Activated T-cell treated with anti-CD3 and anti-CD28 coated beads, Interleukin-2, amount 50 U/mL, for 72 hours (primary cell): ENCODE measurements around the gene CENPP. TPM values are rescaled to one million over a fixed set of nuclear protein-coding genes. Genes with fewer than 3 reads are reported as not detected.

Source experiments
- ATAC-seq, 2 donors: fragments of 150-1000 bp; cut with Tn5 transposase; replicated peaks in 1 of 2; 2 replicates each; pipeline ENCODE4 v1.10.0; 2021; ENCODE audit warnings: moderate library complexity in 2 of 2, mild to moderate bottlenecking in 1 of 2
- DNase-seq, 2 donors: peaks; one replicate each; pipeline ENCODE4 v3.0.0; 2021 to 2022; ENCODE audit warnings: mixed read lengths in 1 of 2
- H3K27ac Mint-ChIP-seq: one replicate; pipeline ENCODE4 v1.8.0; 2022; ENCODE audit warnings: mild to moderate bottlenecking, moderate library complexity, mixed read lengths
- H3K27me3 Mint-ChIP-seq: one replicate; pipeline ENCODE4 v1.8.0; 2022; ENCODE audit warnings: low read depth, mixed read lengths
- H3K36me3 Mint-ChIP-seq, 2 donors: one replicate each; pipeline ENCODE4 v1.8.0; 2022; ENCODE audit warnings: mixed read lengths in 2 of 2, mild to moderate bottlenecking in 1 of 2; ENCODE audit not compliant: insufficient read depth in 2 of 2
- H3K4me1 Mint-ChIP-seq: one replicate; pipeline ENCODE4 v1.8.0; 2022; ENCODE audit warnings: low read depth, mixed read lengths
- H3K4me3 Mint-ChIP-seq, 2 donors: one replicate each; pipeline ENCODE4 v1.8.0; 2022; ENCODE audit warnings: mild to moderate bottlenecking in 2 of 2, mixed read lengths in 2 of 2, moderate library complexity in 2 of 2
- H3K9me3 Mint-ChIP-seq, 2 donors: one replicate each; pipeline ENCODE4 v1.8.0; 2022; ENCODE audit warnings: mixed read lengths in 2 of 2
- total RNA-seq, 2 donors: library from RNA; stranded (reverse); gene quantifications; one replicate each; pipeline ENCODE4 v1.2.3, GENCODE V29; 2022

The CENPP gene
- total RNA-seq, 2 donors from 2014 or later = 25.2 to 28.2 TPM

DNA sequence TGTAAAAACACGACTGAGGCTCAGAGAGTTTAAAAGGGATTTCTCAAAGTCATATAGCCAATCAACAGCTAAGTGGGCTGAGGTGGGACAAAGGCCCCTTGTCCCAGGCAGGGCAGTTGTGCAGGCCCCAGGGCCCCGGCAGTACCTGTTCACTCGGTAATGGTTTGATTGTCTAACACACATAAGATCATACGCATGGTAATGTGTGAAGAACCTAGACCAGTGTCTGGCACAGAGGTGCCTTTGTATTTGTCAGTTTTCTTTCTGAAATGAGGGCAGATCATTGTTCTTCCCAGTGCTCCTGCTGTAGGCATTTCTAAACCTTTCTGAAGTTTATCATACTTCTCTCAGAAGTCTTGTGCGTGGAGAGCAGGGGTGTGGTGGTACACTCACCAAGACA is 277.3 kb downstream of the CENPP start:
- Mint-ChIP-seq H3K27me3 (no peaks in the 10 kb centered on the region), H3K4me3 (no peak overlapping the region), H3K9me3 (peaks cover 3 to 5% of the 10 kb centered on the region in 2 donors), H3K4me1 (peaks cover 5% of the 10 kb centered on the region), H3K27ac (no peak overlapping the region), H3K36me3 (peaks cover 10 to 19% of the 10 kb centered on the region in 2 donors)
- DNase-seq = no peak
- ATAC-seq = no peak

DNA sequence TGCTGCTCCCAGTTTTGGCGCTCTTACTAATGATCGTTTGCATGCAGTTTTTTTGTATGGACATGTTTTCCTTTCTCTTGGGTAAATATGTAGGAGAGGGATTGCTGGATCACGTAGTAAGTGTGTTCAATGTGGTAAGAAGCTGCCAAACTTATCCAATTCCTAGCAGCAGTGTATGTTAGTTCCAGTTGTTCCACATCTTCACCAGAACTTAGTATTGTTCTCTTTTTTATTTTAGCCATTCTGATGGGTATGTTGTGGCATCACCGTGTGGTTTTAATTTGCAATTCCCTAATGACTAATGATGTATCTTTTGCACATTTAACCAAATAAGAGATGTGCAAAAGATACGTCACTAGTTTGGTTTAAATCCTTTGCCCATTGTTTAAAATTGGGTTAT is 278.2 kb downstream of the CENPP start:
- DNase-seq (no peak), ATAC-seq (no peak)
- peaks cover 5% of the 10 kb centered on the region for H3K4me1 Mint-ChIP-seq
- H3K27ac Mint-ChIP-seq = no peak overlapping the region
- H3K27me3 Mint-ChIP-seq = no peaks in the 10 kb centered on the region
- H3K4me3 Mint-ChIP-seq = no peak overlapping the region
- H3K9me3 Mint-ChIP-seq = peaks cover 3 to 5% of the 10 kb centered on the region in 2 donors
- H3K36me3 Mint-ChIP-seq = peaks cover 10 to 19% of the 10 kb centered on the region in 2 donors

DNA sequence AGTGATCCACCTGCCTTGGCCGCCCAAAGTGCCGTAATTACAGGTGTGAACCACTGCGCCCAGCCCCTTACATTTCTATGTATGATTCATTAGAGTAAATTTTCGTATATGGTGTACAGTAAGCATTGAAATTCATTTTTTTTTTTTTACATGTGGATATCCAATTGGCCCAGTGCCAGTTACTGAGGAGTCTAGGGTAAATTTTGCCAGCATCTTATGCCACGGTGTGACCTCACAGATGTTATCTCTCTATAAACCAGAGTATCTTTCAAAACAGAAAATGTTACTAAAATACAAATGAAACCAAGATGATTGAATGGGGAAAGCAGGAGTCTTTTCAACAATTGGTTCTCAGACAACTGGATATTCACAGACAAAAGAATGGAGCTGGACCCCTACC is 279.5 kb downstream of the CENPP start:
- no peak overlapping the region for H3K4me3 Mint-ChIP-seq
- no peak overlapping the region for H3K27ac Mint-ChIP-seq
- ATAC-seq = no peak
- peaks cover 10 to 19% of the 10 kb centered on the region in 2 donors for H3K36me3 Mint-ChIP-seq
- peaks cover 3 to 5% of the 10 kb centered on the region in 2 donors for H3K9me3 Mint-ChIP-seq
- H3K4me1 Mint-ChIP-seq = peaks cover 5% of the 10 kb centered on the region
- no peak for DNase-seq
- no peaks in the 10 kb centered on the region for H3K27me3 Mint-ChIP-seq

DNA sequence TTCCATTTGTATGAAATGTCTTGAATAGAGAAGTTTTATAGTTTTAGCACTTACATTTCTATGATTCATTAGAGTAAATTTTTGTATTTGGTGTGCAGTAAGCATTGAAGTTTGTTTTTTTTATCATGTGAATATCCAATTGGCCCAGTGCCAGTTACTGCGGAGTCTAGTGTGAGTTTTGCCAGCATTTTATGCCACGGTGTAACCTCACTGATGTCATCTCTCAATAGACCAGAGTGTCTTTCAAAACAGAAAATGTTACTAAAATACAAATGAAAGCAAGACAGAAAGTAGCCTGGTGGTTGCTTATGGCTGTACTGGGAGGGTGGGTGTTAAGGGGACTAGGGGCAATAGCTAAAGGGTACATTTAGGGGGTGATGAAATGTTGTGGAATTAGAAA is 281.3 kb downstream of the CENPP start:
- Mint-ChIP-seq H3K4me3 (no peak overlapping the region), H3K27me3 (no peaks in the 10 kb centered on the region), H3K36me3 (peaks cover 11 to 20% of the 10 kb centered on the region in 2 donors), H3K9me3 (peaks cover 3 to 4% of the 10 kb centered on the region in 2 donors), H3K4me1 (peaks cover 5% of the 10 kb centered on the region), H3K27ac (no peak overlapping the region)
- DNase-seq (no peak), ATAC-seq (peak; percentile 47 to 57)

DNA sequence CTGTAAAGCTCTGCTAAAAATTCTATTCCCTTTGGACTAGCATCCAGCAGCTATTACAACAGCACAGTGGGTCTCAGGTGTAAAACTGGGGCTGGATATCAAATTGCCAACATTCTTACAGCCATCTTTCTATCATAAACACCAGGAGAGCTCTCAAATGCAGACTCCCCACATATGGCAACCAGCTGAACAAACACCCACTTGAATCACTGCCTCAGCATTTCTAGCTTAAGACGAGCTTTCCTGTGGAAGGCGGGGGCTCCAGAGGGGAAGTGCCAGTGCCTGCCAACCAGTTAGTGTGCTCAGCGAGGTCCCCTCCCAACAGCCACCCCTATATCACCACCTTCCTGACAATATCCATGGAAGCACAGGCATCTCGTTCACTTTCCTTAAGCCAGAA is 282.0 kb downstream of the CENPP start:
- H3K27me3 Mint-ChIP-seq = no peaks in the 10 kb centered on the region
- H3K4me1 Mint-ChIP-seq = peaks cover 5% of the 10 kb centered on the region
- DNase-seq (no peak), ATAC-seq (no peak)
- peaks cover 11 to 19% of the 10 kb centered on the region in 2 donors for H3K36me3 Mint-ChIP-seq
- H3K4me3 Mint-ChIP-seq = no peak overlapping the region
- peaks cover 3% of the 10 kb centered on the region in 2 donors for H3K9me3 Mint-ChIP-seq
- H3K27ac Mint-ChIP-seq = no peak overlapping the region

DNA sequence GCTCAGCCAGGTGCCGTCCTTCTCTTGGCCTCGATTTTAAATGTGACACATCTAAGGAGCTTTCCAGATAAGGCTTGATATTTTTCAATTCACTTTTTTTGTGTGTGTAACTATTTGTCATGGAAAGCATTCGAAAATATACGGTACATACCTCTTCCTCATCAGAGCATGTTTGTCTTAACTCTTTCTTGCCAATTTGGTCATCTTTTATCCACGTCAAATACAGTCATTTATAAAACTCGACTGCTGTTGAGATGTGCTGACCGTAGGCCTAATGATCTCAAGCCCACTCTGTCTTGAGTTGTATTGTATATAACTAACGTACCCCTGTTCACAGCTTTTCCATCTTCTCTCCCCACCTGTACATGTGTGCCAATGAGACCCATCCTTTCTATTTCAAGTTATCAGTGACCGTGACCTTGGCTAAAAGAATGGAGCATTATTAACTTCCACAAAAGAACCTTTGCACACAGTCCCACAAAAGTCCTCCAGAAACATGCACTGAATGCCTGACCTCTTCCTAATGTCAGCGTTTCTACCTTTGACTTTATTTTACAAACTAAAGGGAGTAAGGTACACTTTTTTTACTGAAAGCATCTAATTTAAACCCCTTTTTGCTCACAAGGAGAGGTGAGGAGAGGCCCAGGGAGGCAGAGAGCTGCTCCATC is 282.6 kb downstream of the CENPP start:
- H3K4me1 Mint-ChIP-seq = peaks cover 5% of the 10 kb centered on the region
- no peak overlapping the region for H3K27ac Mint-ChIP-seq
- H3K36me3 Mint-ChIP-seq = peaks cover 10 to 16% of the 10 kb centered on the region in 2 donors

DNA sequence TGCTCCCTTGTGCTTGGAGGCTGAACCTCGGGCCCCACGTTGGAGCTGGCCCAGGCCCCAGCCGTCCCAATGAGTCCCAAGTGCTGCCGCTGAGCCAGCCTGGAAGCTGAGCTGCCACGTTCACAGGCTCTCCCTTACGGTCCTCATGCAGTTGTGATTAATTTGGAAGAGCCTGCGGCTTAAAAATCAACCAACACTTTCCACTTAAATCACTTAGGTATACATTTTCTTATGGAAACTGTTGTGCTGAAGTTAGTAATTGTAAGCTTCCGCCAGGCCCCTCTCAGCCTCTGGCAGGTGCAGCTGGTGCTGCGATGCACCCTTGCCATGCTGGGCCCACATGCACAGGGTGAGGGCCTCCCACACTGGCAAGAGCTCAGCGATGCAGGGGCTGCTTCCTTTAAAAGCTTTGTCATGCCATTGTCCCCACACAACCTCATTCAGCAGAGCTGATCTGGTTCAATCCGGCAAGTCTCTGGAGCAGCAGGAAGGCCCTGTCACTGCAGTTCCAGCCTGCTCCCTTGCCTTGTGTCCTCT is 283.2 kb downstream of the CENPP start:
- H3K4me3 Mint-ChIP-seq = no peak overlapping the region
- no peaks in the 10 kb centered on the region for H3K9me3 Mint-ChIP-seq
- ATAC-seq (no peak), DNase-seq (no peak)
- H3K27me3 Mint-ChIP-seq = no peaks in the 10 kb centered on the region
- peaks cover 7 to 10% of the 10 kb centered on the region in 2 donors for H3K36me3 Mint-ChIP-seq
- peaks cover 5% of the 10 kb centered on the region for H3K4me1 Mint-ChIP-seq
- H3K27ac Mint-ChIP-seq = no peak overlapping the region

More for the DNA sequence above, 282.6 kb downstream of the CENPP start:
- ATAC-seq (no peak), DNase-seq (no peak)
- Mint-ChIP-seq H3K4me3 (no peak overlapping the region), H3K27me3 (no peaks in the 10 kb centered on the region), H3K9me3 (peaks cover 3% of the 10 kb centered on the region in 2 donors)

DNA sequence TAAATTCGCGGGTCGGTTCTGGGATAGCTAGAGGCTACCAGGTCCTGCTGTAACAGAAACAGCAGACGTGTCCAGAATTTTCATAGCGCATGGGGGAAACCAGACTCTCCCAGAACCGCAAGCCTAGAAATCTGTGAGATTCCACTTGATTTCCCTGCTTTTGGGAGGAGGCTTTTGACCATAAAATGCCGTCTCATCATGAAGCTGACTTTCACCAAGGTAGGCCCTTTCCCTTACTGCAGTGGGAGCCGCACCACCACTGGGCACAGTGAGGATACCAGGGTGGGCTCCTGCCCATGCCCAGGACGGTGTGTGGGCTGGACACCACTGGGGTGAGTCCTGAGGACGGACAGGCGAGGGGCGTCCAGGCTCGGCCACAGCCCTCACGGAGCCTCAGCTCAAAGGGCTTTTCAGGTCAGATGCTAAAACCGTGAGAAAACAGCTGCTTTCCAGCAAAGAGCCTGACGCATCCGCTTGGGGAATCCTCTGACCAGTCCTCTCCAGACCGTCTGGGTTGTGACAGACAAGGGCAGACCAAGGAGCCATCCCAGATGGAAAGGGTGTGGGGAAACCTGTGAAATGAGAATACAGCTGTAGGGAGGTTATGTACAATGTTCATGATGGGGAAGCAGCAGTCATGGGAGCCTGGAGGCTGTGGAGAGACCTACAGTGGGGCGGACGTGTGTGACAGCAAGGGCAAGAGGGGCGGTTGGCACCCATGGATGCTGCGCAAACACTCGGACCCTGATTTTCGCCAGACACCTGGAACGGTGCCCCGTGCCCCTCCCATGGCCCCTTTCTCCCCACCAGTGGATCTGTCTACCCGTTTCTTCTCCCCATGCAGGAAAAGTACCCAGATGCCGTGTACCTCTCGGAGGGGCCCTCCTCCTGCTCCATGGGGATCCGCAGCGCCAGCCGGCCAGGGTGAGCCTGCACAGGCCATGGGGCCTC is 285.0 kb downstream of the CENPP start:
- ATAC-seq = no peak
- no peak overlapping the region for H3K4me3 Mint-ChIP-seq
- peaks cover 6% of the 10 kb centered on the region in 2 donors for H3K36me3 Mint-ChIP-seq
- DNase-seq = no peak
- no peak overlapping the region for H3K27ac Mint-ChIP-seq
- no peaks in the 10 kb centered on the region for H3K27me3 Mint-ChIP-seq
- H3K9me3 Mint-ChIP-seq = no peaks in the 10 kb centered on the region
- H3K4me1 Mint-ChIP-seq = peaks cover 5% of the 10 kb centered on the region

DNA sequence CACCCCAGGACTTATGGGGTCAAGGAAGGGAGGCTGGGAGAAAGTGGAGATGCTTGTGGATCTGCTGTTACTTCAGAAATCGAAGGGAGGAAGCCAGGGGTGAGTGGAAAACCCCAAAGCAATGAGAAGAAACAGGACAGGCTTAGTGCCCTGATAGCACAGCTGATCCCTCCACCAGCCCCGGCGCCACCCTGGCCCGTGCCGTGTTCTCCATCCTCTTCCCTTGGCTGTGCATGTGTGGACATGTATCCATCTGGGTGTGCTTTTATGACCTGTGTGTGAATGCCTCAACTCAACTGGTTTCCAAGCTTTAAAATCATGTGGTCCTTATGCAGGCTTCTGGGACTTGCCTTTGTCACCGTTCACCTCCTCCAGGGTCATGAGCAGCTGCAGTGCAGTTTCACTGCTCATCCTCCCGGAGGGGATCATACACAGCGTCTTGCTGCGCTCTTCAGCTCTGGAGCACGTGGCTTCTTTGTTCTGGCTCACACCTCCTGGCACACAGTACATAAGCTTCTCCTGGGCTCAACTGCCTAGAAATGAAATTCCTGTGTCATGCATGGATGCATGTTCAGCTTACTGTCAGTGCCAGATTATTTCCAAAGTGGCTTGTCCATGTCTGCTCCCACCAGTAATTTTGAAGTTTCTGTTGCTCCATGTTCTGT is 286.0 kb downstream of the CENPP start:
- no peaks in the 10 kb centered on the region for H3K9me3 Mint-ChIP-seq
- H3K36me3 Mint-ChIP-seq = peaks cover 7 to 12% of the 10 kb centered on the region in 2 donors
- ATAC-seq (no peak), DNase-seq (no peak)
- no peak overlapping the region for H3K27ac Mint-ChIP-seq
- no peaks in the 10 kb centered on the region for H3K27me3 Mint-ChIP-seq
- peaks cover 5% of the 10 kb centered on the region for H3K4me1 Mint-ChIP-seq
- no peak overlapping the region for H3K4me3 Mint-ChIP-seq

DNA sequence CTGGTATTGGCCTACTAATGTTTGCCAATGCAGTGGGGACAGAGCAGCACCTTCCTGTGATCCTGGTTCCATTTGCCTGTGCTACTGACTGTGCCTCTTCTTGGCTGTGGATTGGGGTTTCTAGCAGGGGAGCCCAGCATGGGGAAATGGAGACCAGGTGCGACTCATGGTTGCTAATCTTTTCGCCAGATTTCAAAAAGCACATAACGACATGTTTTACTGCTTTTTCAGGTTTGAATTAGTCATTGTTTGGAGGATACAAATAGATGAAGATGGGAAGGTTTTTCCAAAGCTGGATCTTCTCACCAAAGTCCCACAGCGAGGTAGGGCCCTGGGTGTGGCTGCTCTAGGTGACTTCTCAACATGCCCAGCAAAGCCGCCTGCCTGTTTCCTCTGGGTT is 286.5 kb downstream of the CENPP start:
- Mint-ChIP-seq H3K4me3 (no peak overlapping the region), H3K27ac (no peak overlapping the region)

DNA sequence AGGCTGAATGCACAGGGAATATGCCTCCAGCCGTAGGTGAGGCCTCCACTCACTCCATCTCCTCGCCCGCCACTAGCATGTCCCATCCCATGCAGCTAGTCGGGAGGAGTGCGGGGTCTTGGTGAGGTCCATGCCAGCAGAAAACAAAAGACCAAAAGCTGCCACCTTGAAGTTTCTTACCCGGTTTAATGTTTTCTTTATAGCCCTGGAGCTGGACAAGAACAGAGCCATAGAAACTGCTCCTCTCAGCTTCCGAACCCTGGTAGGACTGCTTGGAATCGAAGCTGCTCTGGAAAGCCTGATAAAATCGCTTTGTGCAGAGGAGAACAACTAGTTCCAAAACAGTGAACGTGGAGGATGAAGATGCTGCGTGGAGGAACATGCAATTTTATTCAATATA is 287.1 kb downstream of the CENPP start:
- Mint-ChIP-seq H3K36me3 (peaks cover 7 to 12% of the 10 kb centered on the region in 2 donors), H3K27ac (no peak overlapping the region), H3K27me3 (no peaks in the 10 kb centered on the region), H3K4me3 (no peak overlapping the region), H3K9me3 (no peaks in the 10 kb centered on the region), H3K4me1 (no peaks in the 10 kb centered on the region)
- ATAC-seq = no peak
- DNase-seq = no peak

More for the DNA sequence above, 286.5 kb downstream of the CENPP start:
- DNase-seq (no peak), ATAC-seq (no peak)
- H3K27me3 Mint-ChIP-seq = no peaks in the 10 kb centered on the region
- H3K9me3 Mint-ChIP-seq = no peaks in the 10 kb centered on the region
- H3K4me1 Mint-ChIP-seq = peaks cover under 1% of the 10 kb centered on the region
- H3K36me3 Mint-ChIP-seq = peaks cover 7 to 12% of the 10 kb centered on the region in 2 donors

DNA sequence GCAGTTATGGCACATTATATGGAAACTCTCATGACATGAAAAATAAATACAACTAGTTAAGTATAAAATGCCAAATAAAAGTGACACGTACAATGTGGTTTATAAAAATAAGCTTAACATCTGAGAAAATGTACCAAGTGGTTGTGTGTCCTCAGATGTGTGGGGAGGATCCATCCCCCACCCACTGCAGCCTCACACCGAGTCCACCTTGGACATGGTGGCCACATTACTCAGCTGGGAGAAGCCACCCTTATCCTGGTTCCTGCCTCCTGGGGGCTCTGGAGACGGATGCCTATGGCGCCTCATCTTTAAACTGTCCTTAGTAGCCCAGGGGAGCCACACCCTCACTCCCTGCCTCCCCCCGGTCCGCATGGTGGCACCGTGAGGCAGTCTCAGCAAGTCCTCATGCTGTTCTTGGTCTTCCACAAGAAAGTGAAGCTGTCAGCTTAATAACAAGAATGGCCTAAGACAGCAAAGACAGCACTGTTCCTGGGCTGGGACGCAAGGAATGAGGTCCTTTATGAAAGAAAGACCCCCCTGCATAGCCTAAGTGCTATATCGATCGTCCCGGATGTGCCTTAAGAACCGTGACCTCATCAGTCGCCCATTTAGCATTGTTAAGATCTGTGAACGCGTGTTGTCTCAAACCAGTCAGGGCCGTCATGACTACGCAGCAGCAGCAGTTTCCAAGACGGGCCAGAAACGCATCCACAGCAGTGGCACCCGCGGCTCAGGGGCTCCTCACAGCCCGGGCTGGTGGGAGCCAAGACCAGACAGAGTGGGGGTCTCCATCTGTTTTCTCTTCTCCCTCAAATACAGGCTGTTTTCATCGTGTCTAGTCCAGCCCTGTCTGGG is 287.7 kb downstream of the CENPP start:
- ATAC-seq (no peak), DNase-seq (no peak)
- Mint-ChIP-seq H3K27me3 (no peaks in the 10 kb centered on the region), H3K36me3 (peaks cover 7 to 12% of the 10 kb centered on the region in 2 donors), H3K4me1 (no peaks in the 10 kb centered on the region), H3K4me3 (no peak overlapping the region), H3K27ac (no peak overlapping the region), H3K9me3 (no peaks in the 10 kb centered on the region)
